ENCODE results near the gene CAPZA1. TPM values are rescaled to one million over a fixed set of nuclear protein-coding genes. Genes with fewer than 3 reads are reported as not detected.

Gene CAPZA1
- total RNA-seq, 2 experiments from 2014 or later, result 234 TPM

DNA sequence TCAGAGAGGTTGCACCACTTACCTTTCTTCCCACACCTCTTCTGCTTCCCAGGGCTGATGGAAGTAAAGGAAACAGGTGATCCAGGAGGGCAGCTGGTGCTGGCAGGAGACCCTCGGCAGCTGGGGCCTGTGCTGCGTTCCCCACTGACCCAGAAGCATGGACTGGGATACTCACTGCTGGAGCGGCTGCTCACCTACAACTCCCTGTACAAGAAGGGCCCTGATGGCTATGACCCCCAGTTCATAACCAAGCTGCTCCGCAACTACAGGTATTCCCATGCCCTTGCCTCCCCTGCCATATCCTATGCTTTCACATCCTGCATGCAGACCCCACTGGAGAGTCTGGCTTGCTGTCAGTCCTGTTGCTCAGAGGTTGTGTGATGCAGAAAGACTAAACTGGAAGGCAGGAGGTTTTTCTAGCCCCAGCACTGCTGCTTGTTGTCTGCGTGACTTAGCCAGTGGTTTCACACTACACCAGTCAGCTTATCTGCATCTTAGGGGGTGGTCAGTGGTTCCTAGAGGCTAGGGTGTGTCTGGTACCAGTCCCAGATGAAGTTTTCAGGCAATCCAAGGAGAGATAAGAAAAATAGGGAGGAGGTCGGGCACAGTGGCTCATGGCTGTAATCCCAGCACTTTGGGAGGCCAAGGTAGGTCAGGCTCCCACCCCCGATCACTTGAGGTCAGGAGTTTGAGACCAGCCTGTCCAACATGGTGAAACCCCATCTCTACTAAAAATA lies 77.1 kb downstream of the CAPZA1 start:
- Histone ChIP-seq H3K4me1 (ENCODE audit: insufficient read depth, low read length, poor library complexity, severe bottlenecking) (peaks cover 33% of the 10 kb centered on the region), H3K79me2 (ENCODE audit: insufficient read depth, low read depth, low read length) (no peaks in the 10 kb centered on the region), H3K36me3 (ENCODE audit: insufficient read depth, low read length) (no peaks in the 10 kb centered on the region), H3K4me3 (ENCODE audit: low read depth, low read length, poor library complexity, severe bottlenecking) (no peak overlapping the region), H2AFZ (ENCODE audit: low read length) (no peak overlapping the region), H3K9me3 (ENCODE audit: low read length) (no peaks in the 10 kb centered on the region), H4K20me1 (ENCODE audit: insufficient read depth, low read length) (no peaks in the 10 kb centered on the region), H3K4me2 (ENCODE audit: low read length) (no peak overlapping the region), H3K9me2 (ENCODE audit: insufficient read depth, low read length) (no peaks in the 10 kb centered on the region), H3K27ac (ENCODE audit: low read depth, low read length, poor library complexity, severe bottlenecking) (no peak overlapping the region)
- no TSS peak for BruUV-seq (replicated peaks)
- ChIA-PET CTCF (ENCODE audit: unreplicated experiment) (no interaction called here), POLR2A (interaction anchor here (0.8 to 1.2 kb wide), 2 partner anchors 15 to 75 kb away, joined by 3 read pairs; no protein-coding TSS in a partner anchor)
- TF ChIP-seq, protein P1, sequence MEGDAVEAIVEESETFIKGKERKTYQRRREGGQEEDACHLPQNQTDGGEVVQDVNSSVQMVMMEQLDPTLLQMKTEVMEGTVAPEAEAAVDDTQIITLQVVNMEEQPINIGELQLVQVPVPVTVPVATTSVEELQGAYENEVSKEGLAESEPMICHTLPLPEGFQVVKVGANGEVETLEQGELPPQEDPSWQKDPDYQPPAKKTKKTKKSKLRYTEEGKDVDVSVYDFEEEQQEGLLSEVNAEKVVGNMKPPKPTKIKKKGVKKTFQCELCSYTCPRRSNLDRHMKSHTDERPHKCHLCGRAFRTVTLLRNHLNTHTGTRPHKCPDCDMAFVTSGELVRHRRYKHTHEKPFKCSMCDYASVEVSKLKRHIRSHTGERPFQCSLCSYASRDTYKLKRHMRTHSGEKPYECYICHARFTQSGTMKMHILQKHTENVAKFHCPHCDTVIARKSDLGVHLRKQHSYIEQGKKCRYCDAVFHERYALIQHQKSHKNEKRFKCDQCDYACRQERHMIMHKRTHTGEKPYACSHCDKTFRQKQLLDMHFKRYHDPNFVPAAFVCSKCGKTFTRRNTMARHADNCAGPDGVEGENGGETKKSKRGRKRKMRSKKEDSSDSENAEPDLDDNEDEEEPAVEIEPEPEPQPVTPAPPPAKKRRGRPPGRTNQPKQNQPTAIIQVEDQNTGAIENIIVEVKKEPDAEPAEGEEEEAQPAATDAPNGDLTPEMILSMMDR (conservative IDR thresholded peaks at IDR 0.05; ENCODE audit: low read length), result no peak
- intact Hi-C loops (cut with micrococcal nuclease; ENCODE audit: unreplicated experiment), result no loop called here
- no peak for DNase-seq (ENCODE audit: low spot score)

DNA sequence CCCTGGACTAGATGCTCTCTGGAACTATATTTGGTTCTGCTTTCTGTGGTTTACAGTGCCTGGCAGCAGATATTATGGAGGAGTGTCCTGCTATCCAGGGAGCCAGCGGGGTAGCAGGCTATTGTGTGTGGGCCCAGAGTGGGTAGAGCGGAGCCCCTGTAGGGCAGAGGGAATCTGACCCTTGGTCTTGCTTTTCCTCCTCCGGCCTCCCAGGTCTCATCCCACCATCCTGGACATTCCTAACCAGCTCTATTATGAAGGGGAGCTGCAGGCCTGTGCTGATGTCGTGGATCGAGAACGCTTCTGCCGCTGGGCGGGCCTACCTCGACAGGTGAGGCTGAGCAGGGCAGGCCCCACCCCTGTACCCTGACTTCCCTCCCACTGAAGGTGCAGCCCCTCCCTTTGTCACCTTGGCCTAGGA lies 78.2 kb downstream of the CAPZA1 start:
- Histone ChIP-seq H3K36me3 (ENCODE audit: insufficient read depth, low read length) (no peaks in the 10 kb centered on the region), H3K9me3 (ENCODE audit: low read length) (no peaks in the 10 kb centered on the region), H3K9me2 (ENCODE audit: insufficient read depth, low read length) (no peaks in the 10 kb centered on the region), H4K20me1 (ENCODE audit: insufficient read depth, low read length) (no peaks in the 10 kb centered on the region), H3K4me1 (ENCODE audit: insufficient read depth, low read length, poor library complexity, severe bottlenecking) (peaks cover 35% of the 10 kb centered on the region), H3K79me2 (ENCODE audit: insufficient read depth, low read depth, low read length) (no peaks in the 10 kb centered on the region), H3K4me2 (ENCODE audit: low read length) (no peak overlapping the region), H3K27ac (ENCODE audit: low read depth, low read length, poor library complexity, severe bottlenecking) (no peak overlapping the region), H2AFZ (ENCODE audit: low read length) (no peak overlapping the region), H3K4me3 (ENCODE audit: low read depth, low read length, poor library complexity, severe bottlenecking) (no peak overlapping the region)
- ChIA-PET POLR2A (interaction anchor here (0.8 to 1.2 kb wide), 2 partner anchors 16 to 76 kb away, joined by 3 read pairs; no protein-coding TSS in a partner anchor), CTCF (ENCODE audit: unreplicated experiment) (no interaction called here)
- no peak for DNase-seq (ENCODE audit: low spot score)
- no peak for TF ChIP-seq EZH2phosphoT487 (IDR thresholded peaks at IDR 0.05; ENCODE audit: borderline replicate concordance, low read depth, low read length)
- TF ChIP-seq, protein P1 (conservative IDR thresholded peaks at IDR 0.05; ENCODE audit: low read length), result no peak
- BruUV-seq (replicated peaks), result no TSS peak
- intact Hi-C loops (cut with micrococcal nuclease; ENCODE audit: unreplicated experiment), result no loop called here

All from OCI-LY7 (cell line).